ENCODE measurements around the gene LRCH1. TPM values are rescaled to one million over a fixed set of nuclear protein-coding genes. Genes with fewer than 3 reads are reported as not detected.

LRCH1 gene
- total and polyA plus RNA-seq, 2 of the 4 experiments (the other 2 are of a cell fraction), result 7.0 to 8.8 TPM

DNA sequence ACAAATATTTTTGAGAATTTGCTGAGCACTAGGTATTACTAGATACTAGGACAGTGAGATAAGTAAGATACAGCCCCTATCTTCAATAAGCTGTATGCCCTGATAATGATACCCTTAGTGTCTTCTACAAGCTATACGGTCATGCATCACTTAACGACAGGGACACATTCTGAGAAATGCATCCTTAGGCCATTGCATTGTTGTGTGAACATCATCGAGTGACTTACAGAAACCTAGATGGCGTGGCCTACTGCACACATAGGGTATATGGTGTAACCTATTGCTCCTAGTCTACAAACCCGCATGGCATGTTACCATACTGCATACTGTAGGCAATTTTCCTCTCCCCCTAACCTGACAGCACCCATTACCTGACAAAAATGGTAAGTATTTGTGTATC, 64.9 kb downstream of the LRCH1 start:
- no TSS peak for BruUV-seq (replicated peaks)
- WGBS, 2 experiments (ENCODE audit: extremely low coverage in 2 of 2, insufficient read length in 1 of 2), result no CpG with 5 or more reads among the region's 5 CpGs
- intact Hi-C loops (cut with micrococcal nuclease) (loop anchor here (1.0 to 5.0 kb wide), 4 partner anchors 49 to 126 kb away; no protein-coding TSS in a partner anchor), in situ Hi-C loops (cut with MboI; ENCODE audit: low sequenced_read_pairs) (no loop called here), dilution Hi-C loops (cut with HindIII; ENCODE audit: low sequenced_read_pairs, unreplicated experiment) (no loop called here)
- Histone ChIP-seq H2BK15ac (ENCODE audit: low read depth, low read length) (no peak overlapping the region), H2BK5ac (ENCODE audit: low read depth, low read length, poor library complexity, severe bottlenecking) (no peak overlapping the region), H4K5ac (ENCODE audit: low read depth, low read length) (no peak overlapping the region), H3K23ac (ENCODE audit: low read depth, low read length) (peak overlapping the region; percentile 31; the same call in 1 of the 2 replicates), H3K36me3 (ENCODE audit: control insufficient read depth, insufficient read depth, low read length) (no peaks in the 10 kb centered on the region), H4K8ac (ENCODE audit: low read depth in 2 of 2, low read length in 2 of 2) (no peak overlapping the region), H3K56ac (ENCODE audit: extremely low read depth, insufficient read depth, low read length) (no peak overlapping the region), H3K27me3 (ENCODE audit: control insufficient read depth, insufficient read depth, low read length) (no peaks in the 10 kb centered on the region), H4K20me1 (ENCODE audit: insufficient read depth, low read length) (peaks cover 38% of the 10 kb centered on the region), H3K14ac (replicated peaks; ENCODE audit: low read depth, low read length) (0 out of 2 replicates have a peak overlapping the region, but pooled peaks have one; percentile 13), H3K4me3 (ENCODE audit: insufficient read depth, low read depth, low read length) (no peak overlapping the region), H4K91ac (ENCODE audit: insufficient read depth, low read depth, low read length) (no peak overlapping the region), H3K4me2 (ENCODE audit: low read depth, low read length) (no peak overlapping the region), H2AFZ (replicated peaks; ENCODE audit: low read length, poor library complexity) (no peak overlapping the region), H2BK120ac (ENCODE audit: low read depth, low read length) (no peak overlapping the region), H2BK20ac (ENCODE audit: low read depth, low read length) (no peak overlapping the region; the same call in 1 of the 2 replicates), H3K18ac (ENCODE audit: low read depth, low read length) (no peak overlapping the region), H3K27ac (ENCODE audit: insufficient read depth, low read length) (no peak overlapping the region), H2AK9ac (replicated peaks; ENCODE audit: low read depth, low read length, poor library complexity) (no peak overlapping the region), H3K4ac (ENCODE audit: low read depth, low read length) (no peak overlapping the region), H3K9me3 (ENCODE audit: control insufficient read depth, insufficient read depth, low read length) (no peaks in the 10 kb centered on the region), H3K9ac (ENCODE audit: low read depth, low read length) (no peak overlapping the region), H3K4me1 (ENCODE audit: control insufficient read depth, insufficient read depth, low read length) (peaks cover 26% of the 10 kb centered on the region), H3K79me1 (ENCODE audit: low read depth in 1 of 2, low read length in 2 of 2) (peaks cover 23 to 71% of the 10 kb centered on the region in 2 experiments), H2AK5ac (ENCODE audit: low read depth, low read length) (no peak overlapping the region; the same call in 1 of the 2 replicates), H3K9me1 (ENCODE audit: insufficient read depth, low read length) (peaks cover 27% of the 10 kb centered on the region)
- no peak for ATAC-seq (ENCODE audit: low read depth)
- TF ChIP-seq, protein P1, sequence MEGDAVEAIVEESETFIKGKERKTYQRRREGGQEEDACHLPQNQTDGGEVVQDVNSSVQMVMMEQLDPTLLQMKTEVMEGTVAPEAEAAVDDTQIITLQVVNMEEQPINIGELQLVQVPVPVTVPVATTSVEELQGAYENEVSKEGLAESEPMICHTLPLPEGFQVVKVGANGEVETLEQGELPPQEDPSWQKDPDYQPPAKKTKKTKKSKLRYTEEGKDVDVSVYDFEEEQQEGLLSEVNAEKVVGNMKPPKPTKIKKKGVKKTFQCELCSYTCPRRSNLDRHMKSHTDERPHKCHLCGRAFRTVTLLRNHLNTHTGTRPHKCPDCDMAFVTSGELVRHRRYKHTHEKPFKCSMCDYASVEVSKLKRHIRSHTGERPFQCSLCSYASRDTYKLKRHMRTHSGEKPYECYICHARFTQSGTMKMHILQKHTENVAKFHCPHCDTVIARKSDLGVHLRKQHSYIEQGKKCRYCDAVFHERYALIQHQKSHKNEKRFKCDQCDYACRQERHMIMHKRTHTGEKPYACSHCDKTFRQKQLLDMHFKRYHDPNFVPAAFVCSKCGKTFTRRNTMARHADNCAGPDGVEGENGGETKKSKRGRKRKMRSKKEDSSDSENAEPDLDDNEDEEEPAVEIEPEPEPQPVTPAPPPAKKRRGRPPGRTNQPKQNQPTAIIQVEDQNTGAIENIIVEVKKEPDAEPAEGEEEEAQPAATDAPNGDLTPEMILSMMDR (conservative IDR thresholded peaks at IDR 0.05; ENCODE audit: low read depth, low read length), result no peak
- TF ChIP-seq FOS (IDR thresholded peaks at IDR 0.05; ENCODE audit: low read depth, low read length) (no peak), POLR2A (IDR thresholded peaks at IDR 0.05; ENCODE audit: low read depth, low read length) (no peak), RCOR1 (IDR thresholded peaks at IDR 0.05; ENCODE audit: insufficient replicate concordance, low read length) (no peak)
- CTCF ChIA-PET, result interaction anchor here (1.0 kb wide), 1 partner anchor 13 kb away, joined by 3 read pairs; no protein-coding TSS in a partner anchor
- no peak for DNase-seq
- POLR2A ChIA-PET (ENCODE audit: unreplicated experiment), result interaction anchor here (0.7 kb wide), 1 partner anchor 570 kb away, joined by 3 read pairs; no protein-coding TSS in a partner anchor
